PFSK-1 (cell line): Measurements from ENCODE around the gene KIF1B.

Experiments
- FOXP2 ChIP-seq: optimal IDR thresholded peaks from 2 replicates; pipeline ENCODE3; 2011; ENCODE audit warnings: borderline replicate concordance, control low read depth, inconsistent platforms; ENCODE audit not compliant: insufficient read depth; ENCODE audit errors: extremely low read length, extremely low read depth
- POLR2AphosphoS5 ChIP-seq: IDR thresholded peaks from 2 replicates; pipeline ENCODE4 v1.6.1; 2012; ENCODE audit warnings: low read depth, mild to moderate bottlenecking, control low read depth, low read length, moderate library complexity
- SIN3A ChIP-seq: IDR thresholded peaks from 2 replicates; pipeline ENCODE4 v1.6.1; 2012; ENCODE audit warnings: mild to moderate bottlenecking, low read length, moderate library complexity, borderline replicate concordance; ENCODE audit not compliant: insufficient read depth
- TAF1 ChIP-seq: IDR thresholded peaks from 2 replicates; pipeline ENCODE4 v1.6.1; 2012; ENCODE audit warnings: low read length, control low read depth, borderline replicate concordance; ENCODE audit not compliant: insufficient read depth
- TF ChIP-seq, protein P1 (sequence below), 2 experiments: IDR thresholded peaks; 2 replicates each; pipeline versions ENCODE4 v1.6.1 to v1.8.0; 2011 to 2012; ENCODE audit warnings: low read depth in 2 of 2, low read length in 2 of 2, control low read depth in 1 of 2, inconsistent platforms in 1 of 2, mild to moderate bottlenecking in 1 of 2, moderate library complexity in 1 of 2; ENCODE audit not compliant: insufficient read depth in 1 of 2

The KIF1B gene

DNA sequence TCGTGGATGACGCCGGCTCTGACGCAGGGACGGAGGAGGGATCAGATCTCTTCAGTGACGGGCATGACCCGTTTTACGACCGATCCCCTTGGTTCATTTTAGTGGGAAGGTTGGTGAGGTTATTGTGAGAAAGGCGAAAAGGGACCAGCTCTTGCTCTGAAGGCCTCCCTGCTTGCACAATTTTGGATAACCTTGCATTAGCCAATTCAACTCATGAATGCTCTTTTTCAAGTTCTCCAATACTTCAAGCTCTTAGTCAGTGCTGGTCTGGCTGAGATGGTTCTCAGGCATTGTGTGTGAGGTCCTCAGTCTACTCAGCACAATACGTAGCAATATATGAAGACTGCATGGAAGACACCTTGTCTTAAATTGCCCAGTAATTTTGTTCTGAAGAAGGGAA lies 115.9 kb downstream of the KIF1B start:
- no peak for TF ChIP-seq POLR2AphosphoS5
- TF ChIP-seq, protein P1, sequence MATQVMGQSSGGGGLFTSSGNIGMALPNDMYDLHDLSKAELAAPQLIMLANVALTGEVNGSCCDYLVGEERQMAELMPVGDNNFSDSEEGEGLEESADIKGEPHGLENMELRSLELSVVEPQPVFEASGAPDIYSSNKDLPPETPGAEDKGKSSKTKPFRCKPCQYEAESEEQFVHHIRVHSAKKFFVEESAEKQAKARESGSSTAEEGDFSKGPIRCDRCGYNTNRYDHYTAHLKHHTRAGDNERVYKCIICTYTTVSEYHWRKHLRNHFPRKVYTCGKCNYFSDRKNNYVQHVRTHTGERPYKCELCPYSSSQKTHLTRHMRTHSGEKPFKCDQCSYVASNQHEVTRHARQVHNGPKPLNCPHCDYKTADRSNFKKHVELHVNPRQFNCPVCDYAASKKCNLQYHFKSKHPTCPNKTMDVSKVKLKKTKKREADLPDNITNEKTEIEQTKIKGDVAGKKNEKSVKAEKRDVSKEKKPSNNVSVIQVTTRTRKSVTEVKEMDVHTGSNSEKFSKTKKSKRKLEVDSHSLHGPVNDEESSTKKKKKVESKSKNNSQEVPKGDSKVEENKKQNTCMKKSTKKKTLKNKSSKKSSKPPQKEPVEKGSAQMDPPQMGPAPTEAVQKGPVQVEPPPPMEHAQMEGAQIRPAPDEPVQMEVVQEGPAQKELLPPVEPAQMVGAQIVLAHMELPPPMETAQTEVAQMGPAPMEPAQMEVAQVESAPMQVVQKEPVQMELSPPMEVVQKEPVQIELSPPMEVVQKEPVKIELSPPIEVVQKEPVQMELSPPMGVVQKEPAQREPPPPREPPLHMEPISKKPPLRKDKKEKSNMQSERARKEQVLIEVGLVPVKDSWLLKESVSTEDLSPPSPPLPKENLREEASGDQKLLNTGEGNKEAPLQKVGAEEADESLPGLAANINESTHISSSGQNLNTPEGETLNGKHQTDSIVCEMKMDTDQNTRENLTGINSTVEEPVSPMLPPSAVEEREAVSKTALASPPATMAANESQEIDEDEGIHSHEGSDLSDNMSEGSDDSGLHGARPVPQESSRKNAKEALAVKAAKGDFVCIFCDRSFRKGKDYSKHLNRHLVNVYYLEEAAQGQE (IDR thresholded peaks at IDR 0.05; ENCODE audit: insufficient read depth in 1 of 2, low read depth in 2 of 2, low read length in 2 of 2) = no peak
- TF ChIP-seq TAF1 = no peak
- no peak for TF ChIP-seq SIN3A
- no peak for TF ChIP-seq FOXP2

DNA sequence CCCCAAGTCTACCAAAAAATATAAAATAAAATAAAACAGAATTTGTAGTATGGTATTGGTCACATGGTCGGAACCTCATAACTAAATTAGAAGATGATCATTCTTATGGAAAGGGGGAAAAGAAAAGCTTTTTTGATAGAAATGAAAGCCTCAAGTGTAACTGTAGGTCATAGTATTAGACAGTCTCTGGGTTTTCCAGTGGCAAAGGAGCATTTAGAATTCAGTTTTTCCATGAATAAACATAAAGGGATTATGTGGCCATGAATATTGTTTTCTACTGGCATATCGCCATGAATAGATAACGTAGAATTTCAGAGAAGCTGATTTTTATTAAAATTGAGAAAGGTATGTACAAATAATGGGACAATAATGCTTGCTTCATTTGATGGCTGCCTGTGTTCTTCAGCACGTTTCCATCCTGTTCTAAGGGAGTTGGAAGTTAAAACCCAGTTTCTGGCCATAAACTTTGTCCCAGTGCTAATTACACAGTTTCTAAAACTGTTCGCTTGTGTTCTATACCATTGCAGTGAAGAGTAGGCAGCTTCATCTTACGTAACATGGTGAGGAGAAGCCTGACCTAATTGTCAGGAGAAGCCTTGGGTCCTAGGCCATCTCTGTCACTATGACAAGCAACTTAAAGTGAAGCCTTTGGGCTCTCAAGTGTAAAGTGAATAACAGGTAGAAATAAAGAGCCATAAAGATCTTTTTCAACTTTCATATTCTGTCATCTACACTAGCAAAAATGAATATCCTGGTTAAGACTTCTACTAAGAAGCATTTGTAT lies 118.0 kb downstream of the KIF1B start:
- no peak for TF ChIP-seq TAF1
- TF ChIP-seq SIN3A = no peak
- no peak for TF ChIP-seq FOXP2
- TF ChIP-seq, protein P1 (IDR thresholded peaks at IDR 0.05; ENCODE audit: insufficient read depth in 1 of 2, low read depth in 2 of 2, low read length in 2 of 2) = no peak

DNA sequence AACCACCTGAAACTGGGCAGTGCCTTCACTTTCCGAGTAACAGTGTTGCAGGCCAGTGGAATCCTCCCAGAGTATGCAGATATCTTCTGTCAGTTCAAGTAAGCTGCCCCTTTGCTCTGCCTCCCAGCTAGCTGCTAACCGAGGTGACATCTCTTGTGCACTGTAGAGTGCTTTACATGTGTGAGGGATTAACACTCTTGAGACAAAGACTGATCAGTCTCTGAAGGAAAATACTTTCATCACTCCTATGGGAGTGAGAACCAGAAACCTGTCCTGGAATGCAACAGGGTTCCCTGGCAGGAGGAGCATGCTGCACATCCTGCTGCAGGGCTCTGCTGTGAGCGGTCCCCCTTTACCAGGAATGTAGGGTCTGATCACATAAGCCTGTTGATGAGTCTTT lies 127.1 kb downstream of the KIF1B start:
- TF ChIP-seq TAF1 (no peak), SIN3A (no peak), FOXP2 (no peak), POLR2AphosphoS5 (no peak)
- TF ChIP-seq, protein P1 (IDR thresholded peaks at IDR 0.05; ENCODE audit: insufficient read depth in 1 of 2, low read depth in 2 of 2, low read length in 2 of 2) = no peak

DNA sequence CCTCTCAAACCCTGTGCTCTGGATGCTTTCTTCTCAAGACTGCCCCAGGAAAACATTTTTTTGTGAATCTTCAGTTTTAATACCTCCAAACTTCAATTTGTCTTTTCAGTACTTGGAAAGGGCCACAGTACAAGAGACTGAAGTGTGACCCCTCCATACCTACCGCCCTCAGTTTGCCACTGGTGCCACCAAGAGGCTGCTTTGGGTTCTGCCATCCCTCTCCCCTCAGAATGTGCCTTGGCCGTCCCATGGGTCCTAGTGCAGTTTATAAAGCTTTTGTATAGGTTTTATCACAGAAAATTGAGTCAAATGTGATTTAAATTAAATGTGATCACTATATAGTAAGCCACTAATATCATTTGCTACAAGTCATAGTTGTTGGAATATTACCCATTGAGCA lies 127.7 kb downstream of the KIF1B start:
- TF ChIP-seq POLR2AphosphoS5 = no peak
- TF ChIP-seq, protein P1 (IDR thresholded peaks at IDR 0.05; ENCODE audit: insufficient read depth in 1 of 2, low read depth in 2 of 2, low read length in 2 of 2) = no peak
- TF ChIP-seq TAF1 = no peak
- no peak for TF ChIP-seq FOXP2
- no peak for TF ChIP-seq SIN3A
